Suppressor macrophage (primary cell): ENCODE measurements around the gene CEP63.
A peak's percentile ranks its signal among the peaks of the same experiment; 100 is the strongest.

Experiments used
- DNase-seq, 4 experiments: peaks; one replicate each; pipeline ENCODE4 v3.0.0-alpha.2; 2020 to 2022
- total RNA-seq, 17 experiments: gene quantifications; one replicate each; lab custom pipeline; 2026; ENCODE audit warnings: mixed read lengths in 6 of 17, inconsistent platforms in 3 of 17; lab: John Stamatoyannopoulos, UW

CEP63 gene
- 1.8 to 14.4 (median 6.3) reads per million in 17 experiments for total RNA-seq

GRCh38 chr3:134485718-134486576 lies at the start of gene CEP63, which contains the start of gene ANAPC13:
CEP63 (plus strand) TSS chr3:134486057; CDS start chr3:134495321, 9,264 bp downstream.
ANAPC13 (minus strand) TSS chr3:134485985; CDS start chr3:134482904, 3,081 bp downstream.
- peak; percentile 96 to 99 (median 98) for DNase-seq

GRCh38 chr3:134437211-134437752 lies 48.6 kb upstream of the CEP63 start:
- no peak for DNase-seq

GRCh38 chr3:134441321-134441720 lies 44.5 kb upstream of the CEP63 start:
- no peak for DNase-seq

GRCh38 chr3:134441821-134442220 lies 44.0 kb upstream of the CEP63 start:
- no peak for DNase-seq

GRCh38 chr3:134445095-134445494 lies 40.8 kb upstream of the CEP63 start:
- no peak for DNase-seq

- peak; percentile 23 to 52 (median 50) for DNase-seq
These were observed 40.2 kb upstream of the CEP63 start for GRCh38 chr3:134445636-134446035.

- DNase-seq, result peak; percentile 57 to 81 (median 72)
These were observed 39.1 kb upstream of the CEP63 start for GRCh38 chr3:134446800-134447199.

- no peak for DNase-seq
These were observed 38.5 kb upstream of the CEP63 start for GRCh38 chr3:134447351-134447750.

- DNase-seq, result no peak
These were observed 37.2 kb upstream of the CEP63 start for GRCh38 chr3:134448664-134449063.

- no peak for DNase-seq
These were observed 36.6 kb upstream of the CEP63 start for GRCh38 chr3:134449277-134449676.

GRCh38 chr3:134449951-134450350 lies 35.9 kb upstream of the CEP63 start:
- peak; percentile 6 to 34 (median 18) for DNase-seq

- no peak for DNase-seq
These were observed 32.2 kb upstream of the CEP63 start for GRCh38 chr3:134453631-134454030.

GRCh38 chr3:134457376-134458074 lies 28.3 kb upstream of the CEP63 start:
- no peak for DNase-seq

- DNase-seq, result no peak
These were observed 27.4 kb upstream of the CEP63 start for GRCh38 chr3:134458406-134458945.

- DNase-seq, result no peak
These were observed 26.3 kb upstream of the CEP63 start for GRCh38 chr3:134459562-134459961.

- no peak for DNase-seq
These were observed 24.9 kb upstream of the CEP63 start for GRCh38 chr3:134460965-134461364.

- DNase-seq, result no peak
These were observed 23.4 kb upstream of the CEP63 start for GRCh38 chr3:134462331-134462941.

- no peak for DNase-seq
These were observed 22.2 kb upstream of the CEP63 start for GRCh38 chr3:134463676-134464063.

- no peak for DNase-seq
These were observed 21.7 kb upstream of the CEP63 start for GRCh38 chr3:134464064-134464688.

- DNase-seq, result no peak
These were observed 21.0 kb upstream of the CEP63 start for GRCh38 chr3:134464689-134465365.

- no peak for DNase-seq
These were observed 19.5 kb upstream of the CEP63 start for GRCh38 chr3:134466331-134466730.
